Endothelial cell of umbilical vein (primary cell): ENCODE results near the gene DDI1.

ENCODE experiments used
- POLR2A ChIP-seq: IDR thresholded peaks from 2 replicates; pipeline ENCODE4 v1.6.1; 2012; ENCODE audit warnings: low read depth, mild to moderate bottlenecking, control low read depth, low read length
- POLR2AphosphoS5 ChIP-seq: IDR thresholded peaks from 2 replicates; pipeline ENCODE4 v1.6.1; 2012; ENCODE audit warnings: low read depth, mild to moderate bottlenecking, control low read depth, low read length, moderate library complexity; ENCODE audit not compliant: insufficient read depth
- TF ChIP-seq, protein P1 (sequence below), 2 donors: IDR thresholded peaks; 1 replicate in 1 of 2; 2 replicates in 1 of 2; pipeline ENCODE4 v1.5.1; 2011; ENCODE audit warnings: low read length in 2 of 2, mild to moderate bottlenecking in 2 of 2, moderate library complexity in 2 of 2, control low read depth in 1 of 2, inconsistent platforms in 1 of 2, low read depth in 1 of 2; ENCODE audit not compliant: insufficient read depth in 1 of 2; ENCODE audit errors: extremely low read depth in 1 of 2

- TF ChIP-seq, protein P1, sequence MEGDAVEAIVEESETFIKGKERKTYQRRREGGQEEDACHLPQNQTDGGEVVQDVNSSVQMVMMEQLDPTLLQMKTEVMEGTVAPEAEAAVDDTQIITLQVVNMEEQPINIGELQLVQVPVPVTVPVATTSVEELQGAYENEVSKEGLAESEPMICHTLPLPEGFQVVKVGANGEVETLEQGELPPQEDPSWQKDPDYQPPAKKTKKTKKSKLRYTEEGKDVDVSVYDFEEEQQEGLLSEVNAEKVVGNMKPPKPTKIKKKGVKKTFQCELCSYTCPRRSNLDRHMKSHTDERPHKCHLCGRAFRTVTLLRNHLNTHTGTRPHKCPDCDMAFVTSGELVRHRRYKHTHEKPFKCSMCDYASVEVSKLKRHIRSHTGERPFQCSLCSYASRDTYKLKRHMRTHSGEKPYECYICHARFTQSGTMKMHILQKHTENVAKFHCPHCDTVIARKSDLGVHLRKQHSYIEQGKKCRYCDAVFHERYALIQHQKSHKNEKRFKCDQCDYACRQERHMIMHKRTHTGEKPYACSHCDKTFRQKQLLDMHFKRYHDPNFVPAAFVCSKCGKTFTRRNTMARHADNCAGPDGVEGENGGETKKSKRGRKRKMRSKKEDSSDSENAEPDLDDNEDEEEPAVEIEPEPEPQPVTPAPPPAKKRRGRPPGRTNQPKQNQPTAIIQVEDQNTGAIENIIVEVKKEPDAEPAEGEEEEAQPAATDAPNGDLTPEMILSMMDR (IDR thresholded peaks at IDR 0.05; ENCODE audit: extremely low read depth in 1 of 2, insufficient read depth in 1 of 2, low read depth in 1 of 2, low read length in 2 of 2) = no peak
- TF ChIP-seq POLR2A = no peak
- no peak for TF ChIP-seq POLR2AphosphoS5
Measured at GRCh38 chr11:104064034-104064630, 27.7 kb downstream of the DDI1 start.
